WTC11 (cell line): ENCODE measurements around the gene ITPK1. TPM values are rescaled to one million over a fixed set of nuclear protein-coding genes. Genes with fewer than 3 reads are reported as not detected.

Experiments used
- ATAC-seq: fragments of 200-7000 bp; cut with Tn5 transposase; 2 replicates; pipeline ENCODE4 v1.10.0; 2021; ENCODE audit warnings: mild to moderate bottlenecking, moderate library complexity
- CTCF ChIA-PET: fragments of 300-600 bp; sonication (Branson Sonifier 250); formaldehyde crosslinking; loops from one replicate; lab custom pipeline; 2021; ENCODE audit warnings: antibody characterized with exemption; lab: Charles Lee
- POLR2A ChIA-PET: fragments of 350-600 bp; sonication (Branson Sonifier 250); formaldehyde crosslinking; loops from one replicate; lab custom pipeline; 2021; ENCODE audit warnings: antibody characterized with exemption; lab: Charles Lee
- DNase-seq: peaks from one replicate; pipeline ENCODE4 v3.0.0; 2021; ENCODE audit warnings: low spot score
- H3K27ac Mint-ChIP-seq: 2 replicates; pipeline ENCODE4 v1.8.0; 2021; ENCODE audit warnings: mixed read lengths
- H3K27me3 Mint-ChIP-seq: 2 replicates; pipeline ENCODE4 v1.8.0; 2021; ENCODE audit warnings: low read depth, mild to moderate bottlenecking, moderate library complexity, mixed read lengths
- H3K36me3 Mint-ChIP-seq: 2 replicates; pipeline ENCODE4 v1.8.0; 2021; ENCODE audit warnings: mixed read lengths
- H3K4me1 Mint-ChIP-seq: 2 replicates; pipeline ENCODE4 v1.8.0; 2022; ENCODE audit warnings: mixed read lengths
- H3K4me3 Mint-ChIP-seq: 2 replicates; pipeline ENCODE4 v1.8.0; 2021; ENCODE audit warnings: mild to moderate bottlenecking, moderate library complexity, mixed read lengths
- H3K9me3 Mint-ChIP-seq: 2 replicates; pipeline ENCODE4 v1.8.0; 2021; ENCODE audit warnings: mixed read lengths
- CREM ChIP-seq: sonication (generic); formaldehyde crosslinking; IDR thresholded peaks from 2 replicates; pipeline ENCODE4 v1.8.1; 2022; ENCODE audit warnings: mild to moderate bottlenecking, missing genetic modification reagents, moderate library complexity
- ELF4 ChIP-seq: sonication (generic); formaldehyde crosslinking; IDR thresholded peaks from 2 replicates; pipeline ENCODE4 v1.8.1; 2022; ENCODE audit warnings: low read depth, mild to moderate bottlenecking, moderate library complexity, missing genetic modification reagents
- FOXJ3 ChIP-seq: sonication (generic); formaldehyde crosslinking; IDR thresholded peaks from 2 replicates; pipeline ENCODE4 v1.9.0; 2021; ENCODE audit warnings: missing genetic modification reagents, mild to moderate bottlenecking, borderline replicate concordance
- GRHL2 ChIP-seq: fragments of 250-450 bp; sonication (Bioruptor Pico); IDR thresholded peaks from 2 replicates; pipeline ENCODE4 v1.8.0; 2022; ENCODE audit warnings: mild to moderate bottlenecking, moderate library complexity; ENCODE audit not compliant: insufficient replicate concordance, severe bottlenecking
- JUN ChIP-seq: sonication (generic); formaldehyde crosslinking; IDR thresholded peaks from 2 replicates; pipeline ENCODE4 v1.8.0; 2023; ENCODE audit warnings: mild to moderate bottlenecking, missing genetic modification reagents
- NFE2L1 ChIP-seq: sonication (generic); formaldehyde crosslinking; IDR thresholded peaks from 2 replicates; pipeline ENCODE4 v1.8.1; 2023; ENCODE audit warnings: missing genetic modification reagents
- NR3C1 ChIP-seq: sonication (generic); formaldehyde crosslinking; conservative IDR thresholded peaks from 2 replicates; pipeline ENCODE4 v1.8.1; 2023; ENCODE audit warnings: low read depth, mild to moderate bottlenecking, missing genetic modification reagents
- OVOL2 ChIP-seq: fragments of 250-450 bp; sonication (Bioruptor Pico); IDR thresholded peaks from 2 replicates; pipeline ENCODE4 v1.9.0; 2021; ENCODE audit warnings: mild to moderate bottlenecking, borderline replicate concordance
- PRRX2 ChIP-seq: fragments of 250-450 bp; sonication (Bioruptor Pico); IDR thresholded peaks from 2 replicates; pipeline ENCODE4 v1.8.0; 2021; ENCODE audit warnings: mild to moderate bottlenecking
- RELA ChIP-seq: sonication (generic); formaldehyde crosslinking; IDR thresholded peaks from 2 replicates; pipeline ENCODE4 v1.8.1; 2022; ENCODE audit warnings: missing genetic modification reagents, mild to moderate bottlenecking, borderline replicate concordance
- RORB ChIP-seq: fragments of 250-450 bp; sonication (Bioruptor Pico); IDR thresholded peaks from 2 replicates; pipeline ENCODE4 v1.9.0; 2021; ENCODE audit warnings: mild to moderate bottlenecking
- SMAD4 ChIP-seq: sonication (generic); formaldehyde crosslinking; IDR thresholded peaks from 2 replicates; pipeline ENCODE4 v1.8.0; 2022; ENCODE audit warnings: mild to moderate bottlenecking, missing genetic modification reagents
- ZNF317 ChIP-seq: sonication (generic); formaldehyde crosslinking; IDR thresholded peaks from 2 replicates; pipeline ENCODE4 v1.8.1; 2023; ENCODE audit warnings: low read depth, mild to moderate bottlenecking, moderate library complexity, missing genetic modification reagents, borderline replicate concordance
- total RNA-seq: library from RNA; stranded (reverse); gene quantifications from 3 replicates; pipeline ENCODE4 v1.2.3, GENCODE V29; 2021
- TF ChIP-seq, protein P1 (sequence below): sonication (generic); formaldehyde crosslinking; IDR thresholded peaks from 2 replicates; pipeline ENCODE4 v1.8.0; 2022; ENCODE audit warnings: mild to moderate bottlenecking, missing genetic modification reagents
- TF ChIP-seq, protein P2 (sequence below): sonication (generic); formaldehyde crosslinking; IDR thresholded peaks from 2 replicates; pipeline ENCODE4 v1.8.0; 2023; ENCODE audit warnings: missing genetic modification reagents
- TF ChIP-seq, protein P3 (sequence below): sonication (generic); formaldehyde crosslinking; IDR thresholded peaks from 2 replicates; pipeline ENCODE4 v1.8.1; 2023; ENCODE audit warnings: mild to moderate bottlenecking, missing genetic modification reagents, moderate library complexity
- TF ChIP-seq, protein P4 (sequence below): fragments of 250-450 bp; sonication (Bioruptor Pico); conservative IDR thresholded peaks from 2 replicates; pipeline ENCODE4 v1.9.0; 2021; ENCODE audit warnings: mild to moderate bottlenecking
- TF ChIP-seq, protein P5 (sequence below): sonication (generic); formaldehyde crosslinking; IDR thresholded peaks from 2 replicates; pipeline ENCODE4 v1.8.1; 2023; ENCODE audit warnings: mild to moderate bottlenecking, missing genetic modification reagents, moderate library complexity
- TF ChIP-seq, protein P6 (sequence below): fragments of 250-450 bp; sonication (Bioruptor Pico); IDR thresholded peaks from 2 replicates; pipeline ENCODE4 v1.9.0; 2021; ENCODE audit warnings: moderate library complexity, mild to moderate bottlenecking, inconsistent platforms, borderline replicate concordance
- TF ChIP-seq, protein P7 (sequence below): sonication (generic); formaldehyde crosslinking; IDR thresholded peaks from 2 replicates; pipeline ENCODE4 v1.8.1; 2022; ENCODE audit warnings: mild to moderate bottlenecking, missing genetic modification reagents, moderate library complexity, borderline replicate concordance

Gene ITPK1
- total RNA-seq, 1 experiment from 2014 or later = 144 TPM

DNA sequence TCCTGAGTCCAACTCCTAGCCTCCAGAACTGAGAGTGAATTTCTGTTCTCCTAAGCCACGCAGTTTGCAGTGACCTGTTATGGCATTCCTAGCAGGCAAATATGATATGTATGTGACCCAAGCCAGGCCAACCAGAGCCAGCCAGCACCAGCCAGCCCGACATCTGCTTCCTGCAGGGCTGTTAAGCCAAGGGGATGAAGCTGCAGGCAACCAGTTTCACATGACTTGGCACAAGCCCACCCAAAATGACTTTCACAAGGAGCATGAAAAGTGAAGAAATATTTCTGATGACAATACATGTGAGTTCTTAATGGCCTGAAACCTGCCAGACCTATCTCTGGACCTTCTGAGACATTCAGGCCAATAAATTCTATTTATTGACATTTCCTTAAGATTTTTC, 68.1 kb downstream of the ITPK1 start (continued):
- no peak for TF ChIP-seq FOXJ3 (CRISPR knock-in tag)

DNA sequence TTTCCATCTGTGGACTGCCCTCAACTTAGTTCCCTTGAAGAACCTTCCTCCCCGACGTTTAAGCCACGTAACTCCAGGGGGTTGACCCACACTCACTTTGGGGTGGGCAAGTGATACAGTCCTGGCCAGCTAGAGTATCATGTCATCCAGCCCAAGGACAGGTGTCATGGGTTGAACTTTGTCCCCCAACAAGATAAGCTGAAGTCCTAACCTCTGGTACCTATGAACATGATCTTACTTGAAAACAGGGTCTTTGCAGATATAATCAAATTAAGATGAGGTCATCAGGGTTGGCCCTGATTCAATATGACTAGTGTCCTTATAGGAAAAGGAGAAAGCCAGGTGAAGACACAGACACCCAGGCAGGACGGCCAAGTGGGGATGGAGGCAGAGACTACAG, 68.6 kb downstream of the ITPK1 start:
- ChIA-PET POLR2A (no interaction called here), CTCF (interaction anchor here (0.5 to 2.4 kb wide), 6 partner anchors 13 to 139 kb away, joined by 3 to 12 read pairs (median 3); no protein-coding TSS in a partner anchor)
- TF ChIP-seq, protein P1, sequence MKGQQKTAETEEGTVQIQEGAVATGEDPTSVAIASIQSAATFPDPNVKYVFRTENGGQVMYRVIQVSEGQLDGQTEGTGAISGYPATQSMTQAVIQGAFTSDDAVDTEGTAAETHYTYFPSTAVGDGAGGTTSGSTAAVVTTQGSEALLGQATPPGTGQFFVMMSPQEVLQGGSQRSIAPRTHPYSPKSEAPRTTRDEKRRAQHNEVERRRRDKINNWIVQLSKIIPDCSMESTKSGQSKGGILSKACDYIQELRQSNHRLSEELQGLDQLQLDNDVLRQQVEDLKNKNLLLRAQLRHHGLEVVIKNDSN = no peak
- TF ChIP-seq PRRX2 = no peak
- TF ChIP-seq OVOL2 (CRISPR knock-in tag) = no peak
- TF ChIP-seq, protein P2, sequence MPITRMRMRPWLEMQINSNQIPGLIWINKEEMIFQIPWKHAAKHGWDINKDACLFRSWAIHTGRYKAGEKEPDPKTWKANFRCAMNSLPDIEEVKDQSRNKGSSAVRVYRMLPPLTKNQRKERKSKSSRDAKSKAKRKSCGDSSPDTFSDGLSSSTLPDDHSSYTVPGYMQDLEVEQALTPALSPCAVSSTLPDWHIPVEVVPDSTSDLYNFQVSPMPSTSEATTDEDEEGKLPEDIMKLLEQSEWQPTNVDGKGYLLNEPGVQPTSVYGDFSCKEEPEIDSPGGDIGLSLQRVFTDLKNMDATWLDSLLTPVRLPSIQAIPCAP (CRISPR knock-in tag) = no peak
- no peak for TF ChIP-seq GRHL2
- no peak for TF ChIP-seq NFE2L1 (CRISPR knock-in tag)
- no peak for TF ChIP-seq ZNF317
- H3K4me1 Mint-ChIP-seq = peaks cover 93% of the 10 kb centered on the region
- no peaks in the 10 kb centered on the region for H3K9me3 Mint-ChIP-seq
- no peak overlapping the region for H3K4me3 Mint-ChIP-seq
- DNase-seq (no peak), ATAC-seq (no peak)
- peak overlapping the region; percentile 32; the same call in 1 of the 2 replicates for H3K27ac Mint-ChIP-seq
- H3K27me3 Mint-ChIP-seq = no peaks in the 10 kb centered on the region
- peaks cover 12% of the 10 kb centered on the region; the same call in 1 of the 2 replicates for H3K36me3 Mint-ChIP-seq

DNA sequence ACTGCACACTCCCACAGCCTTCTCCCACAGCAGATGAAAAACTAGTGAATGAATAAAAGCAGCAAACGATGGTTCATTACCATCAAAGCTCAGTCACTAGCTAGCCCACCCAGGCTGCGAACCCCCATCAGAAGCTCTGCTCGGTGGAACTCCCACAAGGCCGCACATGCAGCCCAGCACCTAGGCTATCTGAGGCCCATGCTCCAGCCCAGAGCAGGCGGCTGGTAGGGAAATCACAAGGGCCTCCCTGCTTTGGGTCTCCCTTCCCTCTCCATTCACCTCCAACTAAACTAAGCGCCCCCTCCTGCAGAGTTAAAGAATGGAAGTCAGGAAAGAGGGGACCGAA, 69.0 kb downstream of the ITPK1 start:
- H3K27me3 Mint-ChIP-seq = no peaks in the 10 kb centered on the region
- no peak overlapping the region; the same call in 1 of the 2 replicates for H3K27ac Mint-ChIP-seq
- no peak for TF ChIP-seq RELA (CRISPR knock-in tag)
- TF ChIP-seq, protein P3, sequence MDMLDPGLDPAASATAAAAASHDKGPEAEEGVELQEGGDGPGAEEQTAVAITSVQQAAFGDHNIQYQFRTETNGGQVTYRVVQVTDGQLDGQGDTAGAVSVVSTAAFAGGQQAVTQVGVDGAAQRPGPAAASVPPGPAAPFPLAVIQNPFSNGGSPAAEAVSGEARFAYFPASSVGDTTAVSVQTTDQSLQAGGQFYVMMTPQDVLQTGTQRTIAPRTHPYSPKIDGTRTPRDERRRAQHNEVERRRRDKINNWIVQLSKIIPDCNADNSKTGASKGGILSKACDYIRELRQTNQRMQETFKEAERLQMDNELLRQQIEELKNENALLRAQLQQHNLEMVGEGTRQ (CRISPR knock-in tag) = no peak
- TF ChIP-seq, protein P4, sequence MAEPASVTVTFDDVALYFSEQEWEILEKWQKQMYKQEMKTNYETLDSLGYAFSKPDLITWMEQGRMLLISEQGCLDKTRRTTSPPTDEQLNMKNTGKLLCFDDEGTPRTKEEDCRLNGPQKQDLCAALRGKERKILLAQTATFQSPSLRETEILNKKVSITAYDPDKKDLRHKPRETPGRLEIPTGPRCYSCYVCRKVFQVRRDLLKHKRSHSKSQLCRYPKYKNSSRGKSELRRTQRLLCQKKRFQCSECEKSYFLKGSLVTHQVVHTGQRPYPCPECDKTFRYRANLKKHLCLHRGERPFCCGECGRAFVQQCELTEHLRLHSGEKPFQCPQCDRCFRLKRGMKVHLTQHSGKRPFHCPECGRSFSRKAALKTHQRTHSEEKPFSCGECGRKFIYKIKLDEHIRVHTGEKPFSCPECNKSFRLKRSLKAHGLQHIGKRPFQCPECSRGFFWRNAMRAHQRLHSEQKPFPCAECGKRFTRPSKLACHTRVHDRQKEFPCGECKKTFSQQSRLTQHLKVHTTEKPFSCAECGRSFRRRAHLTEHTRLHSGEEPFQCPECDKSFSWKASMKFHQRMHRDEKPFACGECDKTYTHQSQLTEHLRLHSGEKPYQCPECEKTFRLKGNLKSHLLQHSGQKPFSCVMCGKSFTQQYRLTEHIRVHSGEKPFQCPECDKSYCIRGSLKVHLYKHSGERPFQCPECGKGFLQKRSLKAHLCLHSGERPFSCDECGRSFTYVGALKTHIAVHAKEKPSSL (CRISPR knock-in tag) = no peak
- H3K4me3 Mint-ChIP-seq = no peak overlapping the region
- ATAC-seq = no peak
- CTCF ChIA-PET = interaction anchor here (0.6 to 2.4 kb wide), 4 partner anchors 12 to 139 kb away, joined by 3 to 12 read pairs (median 3); no protein-coding TSS in a partner anchor
- peaks cover 12% of the 10 kb centered on the region; the same call in 1 of the 2 replicates for H3K36me3 Mint-ChIP-seq
- peaks cover 93% of the 10 kb centered on the region for H3K4me1 Mint-ChIP-seq
- DNase-seq = no peak
- POLR2A ChIA-PET = no interaction called here
- H3K9me3 Mint-ChIP-seq = no peaks in the 10 kb centered on the region

DNA sequence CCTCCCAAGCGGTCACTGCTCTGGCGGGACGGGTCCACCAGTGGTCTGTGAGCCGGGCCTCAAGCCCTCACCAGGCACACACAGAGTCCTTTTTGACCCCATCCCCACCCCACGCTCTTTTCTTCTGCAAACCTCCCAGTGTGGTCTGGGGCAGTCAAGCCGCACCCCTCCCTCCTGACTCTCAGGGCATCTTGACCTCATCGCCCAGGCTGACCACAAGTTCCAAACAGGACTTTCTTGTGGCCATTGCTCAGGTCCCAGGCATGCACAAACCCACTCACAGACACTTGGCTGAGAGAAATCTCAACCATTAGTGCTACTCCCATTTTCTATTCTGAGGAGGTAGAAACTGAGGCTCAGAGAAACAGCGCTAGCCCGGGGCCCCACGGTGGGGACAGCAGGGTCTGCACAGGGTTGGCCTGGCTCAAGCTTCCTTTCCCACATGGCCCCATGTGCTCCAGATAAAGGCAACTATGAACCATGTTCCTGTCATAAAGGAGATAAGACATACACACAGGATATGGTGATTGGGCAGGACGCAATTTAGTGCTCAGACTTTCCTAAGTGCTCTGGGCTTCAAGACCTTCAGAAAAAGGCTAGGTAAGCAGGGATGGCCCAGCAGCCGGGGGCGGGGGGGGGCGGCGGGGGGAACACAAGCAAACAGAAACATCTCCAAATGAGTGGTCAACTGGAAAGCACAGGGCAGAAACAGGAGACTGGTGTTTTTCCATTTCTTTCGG, 69.6 kb downstream of the ITPK1 start:
- Mint-ChIP-seq H3K27ac (peak overlapping the region; percentile 17; the same call in 1 of the 2 replicates), H3K4me3 (no peak overlapping the region), H3K36me3 (peaks cover 12% of the 10 kb centered on the region; the same call in 1 of the 2 replicates), H3K9me3 (no peaks in the 10 kb centered on the region), H3K4me1 (peaks cover 93% of the 10 kb centered on the region), H3K27me3 (no peaks in the 10 kb centered on the region)
- DNase-seq (no peak), ATAC-seq (no peak)
- ChIA-PET CTCF (interaction anchor here (0.6 to 2.4 kb wide), 8 partner anchors 12 to 153 kb away, joined by 3 to 12 read pairs (median 4); no protein-coding TSS in a partner anchor), POLR2A (no interaction called here)
- TF ChIP-seq JUN (CRISPR knock-in tag) (no peak), SMAD4 (no peak), ELF4 (CRISPR knock-in tag) (no peak), CREM (CRISPR knock-in tag) (no peak), PRRX2 (no peak), RORB (CRISPR knock-in tag) (no peak), NR3C1 (CRISPR knock-in tag) (no peak)
- TF ChIP-seq, protein P5, sequence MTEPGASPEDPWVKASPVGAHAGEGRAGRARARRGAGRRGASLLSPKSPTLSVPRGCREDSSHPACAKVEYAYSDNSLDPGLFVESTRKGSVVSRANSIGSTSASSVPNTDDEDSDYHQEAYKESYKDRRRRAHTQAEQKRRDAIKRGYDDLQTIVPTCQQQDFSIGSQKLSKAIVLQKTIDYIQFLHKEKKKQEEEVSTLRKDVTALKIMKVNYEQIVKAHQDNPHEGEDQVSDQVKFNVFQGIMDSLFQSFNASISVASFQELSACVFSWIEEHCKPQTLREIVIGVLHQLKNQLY (CRISPR knock-in tag) = no peak
- TF ChIP-seq, protein P6, sequence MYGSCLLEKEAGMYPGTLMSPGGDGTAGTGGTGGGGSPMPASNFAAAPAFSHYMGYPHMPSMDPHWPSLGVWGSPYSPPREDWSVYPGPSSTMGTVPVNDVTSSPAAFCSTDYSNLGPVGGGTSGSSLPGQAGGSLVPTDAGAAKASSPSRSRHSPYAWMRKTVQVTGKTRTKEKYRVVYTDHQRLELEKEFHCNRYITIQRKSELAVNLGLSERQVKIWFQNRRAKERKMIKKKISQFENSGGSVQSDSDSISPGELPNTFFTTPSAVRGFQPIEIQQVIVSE (CRISPR knock-in tag) = no peak
- TF ChIP-seq, protein P7, sequence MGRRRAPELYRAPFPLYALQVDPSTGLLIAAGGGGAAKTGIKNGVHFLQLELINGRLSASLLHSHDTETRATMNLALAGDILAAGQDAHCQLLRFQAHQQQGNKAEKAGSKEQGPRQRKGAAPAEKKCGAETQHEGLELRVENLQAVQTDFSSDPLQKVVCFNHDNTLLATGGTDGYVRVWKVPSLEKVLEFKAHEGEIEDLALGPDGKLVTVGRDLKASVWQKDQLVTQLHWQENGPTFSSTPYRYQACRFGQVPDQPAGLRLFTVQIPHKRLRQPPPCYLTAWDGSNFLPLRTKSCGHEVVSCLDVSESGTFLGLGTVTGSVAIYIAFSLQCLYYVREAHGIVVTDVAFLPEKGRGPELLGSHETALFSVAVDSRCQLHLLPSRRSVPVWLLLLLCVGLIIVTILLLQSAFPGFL (CRISPR knock-in tag) = no peak
